HS-5 (cell line): ENCODE results near the gene PDCD11.

Experiments
- DNase-seq: peaks from one replicate; pipeline ENCODE4 v3.0.0-alpha.2; 2012; ENCODE audit warnings: low read depth

PDCD11 gene

GRCh38 chr10:103450201-103450695 lies 53.8 kb downstream of the PDCD11 start:
- DNase-seq, result no peak

- DNase-seq, result no peak
Observed at GRCh38 chr10:103451091-103451813, 54.8 kb downstream of the PDCD11 start.

GRCh38 chr10:103451831-103452505 lies 55.5 kb downstream of the PDCD11 start, which contains the start of gene CALHM2:
TSS of gene CALHM2 (minus strand) at chr10:103452370. CDS start at chr10:103449941, 2,429 bp downstream.
- no peak for DNase-seq

- DNase-seq, result no peak
Observed at GRCh38 chr10:103452506-103453230, 56.2 kb downstream of the PDCD11 start.

- no peak for DNase-seq
Observed at GRCh38 chr10:103454026-103454425, 57.6 kb downstream of the PDCD11 start.

GRCh38 chr10:103455235-103455634 lies 58.8 kb downstream of the PDCD11 start:
- no peak for DNase-seq

GRCh38 chr10:103456074-103456660 lies 59.7 kb downstream of the PDCD11 start:
- no peak for DNase-seq

GRCh38 chr10:103457176-103457712 lies 60.8 kb downstream of the PDCD11 start:
- DNase-seq, result no peak

GRCh38 chr10:103457896-103458583 lies 61.6 kb downstream of the PDCD11 start:
- no peak for DNase-seq

GRCh38 chr10:103458720-103459119 lies 62.3 kb downstream of the PDCD11 start, which contains the start of gene CALHM1:
TSS of gene CALHM1 (minus strand) at chr10:103458900. CDS start at chr10:103458751, 149 bp downstream.
- no peak for DNase-seq

GRCh38 chr10:103459615-103460014 lies 63.2 kb downstream of the PDCD11 start:
- DNase-seq, result no peak

GRCh38 chr10:103463499-103463898 lies 67.1 kb downstream of the PDCD11 start:
- no peak for DNase-seq

GRCh38 chr10:103465411-103466179 lies 69.2 kb downstream of the PDCD11 start:
- no peak for DNase-seq

GRCh38 chr10:103466734-103467133 lies 70.3 kb downstream of the PDCD11 start:
- no peak for DNase-seq

- DNase-seq, result no peak
Observed at GRCh38 chr10:103467406-103467805, 71.0 kb downstream of the PDCD11 start.

GRCh38 chr10:103469201-103469600 lies 72.8 kb downstream of the PDCD11 start:
- no peak for DNase-seq

- no peak for DNase-seq
Observed at GRCh38 chr10:103470761-103471653, 74.6 kb downstream of the PDCD11 start.

GRCh38 chr10:103472005-103472404 lies 75.6 kb downstream of the PDCD11 start:
- no peak for DNase-seq

GRCh38 chr10:103473261-103473671 lies 76.8 kb downstream of the PDCD11 start:
- no peak for DNase-seq
